Sigmoid colon (tissue), 7 donors: ENCODE results near the gene SLC38A6. TPM values are rescaled to one million over a fixed set of nuclear protein-coding genes. Genes with fewer than 3 reads are reported as not detected.

Experiments
- DNase-seq: peaks from one replicate; pipeline ENCODE4 v3.0.0-alpha.2; 2019
- H3K27ac ChIP-seq, 4 donors: fragments of 200-600 bp; sonication (generic); one replicate each; pipeline ENCODE4 v1.5.1; 2016 to 2019; ENCODE audit warnings: mild to moderate bottlenecking in 1 of 4
- H3K27me3 ChIP-seq, 3 donors: fragments of 200-600 bp; sonication (generic); one replicate each; pipeline ENCODE4 v1.5.1; 2019; ENCODE audit warnings: mild to moderate bottlenecking in 1 of 3
- H3K36me3 ChIP-seq, 4 donors: fragments of 200-600 bp; sonication (generic); one replicate each; pipeline ENCODE4 v1.5.1; 2016 to 2019
- H3K4me1 ChIP-seq, 4 donors: fragments of 200-600 bp; sonication (generic); one replicate each; pipeline ENCODE4 v1.5.1; 2017 to 2019
- H3K4me3 ChIP-seq, 4 donors: fragments of 200-600 bp; sonication (generic); one replicate each; pipeline ENCODE4 v1.5.1; 2017 to 2019; ENCODE audit warnings: mild to moderate bottlenecking in 2 of 4, moderate library complexity in 1 of 4
- H3K9me3 ChIP-seq, 4 donors: fragments of 200-600 bp in 3 of 4; sonication (generic) in 3 of 4; one replicate each; pipeline versions ENCODE4 v1.5.1 to v1.6.1; 2013 to 2019
- CTCF ChIP-seq, 4 experiments: fragments of 450-650 bp in 3 of 4; fragments of 200-600 bp in 1 of 4; IDR thresholded peaks; one replicate each; pipeline ENCODE4 v1.5.1; 2016 to 2019; ENCODE audit warnings: antibody characterized with exemption in 4 of 4, mild to moderate bottlenecking in 3 of 4, moderate library complexity in 2 of 4
- EP300 ChIP-seq, 4 donors: sonication (generic); formaldehyde crosslinking; IDR thresholded peaks; one replicate each; pipeline ENCODE4 v1.6.1; 2017; ENCODE audit warnings: antibody characterized with exemption in 4 of 4
- POLR2A ChIP-seq, 2 donors: fragments of 450-650 bp; IDR thresholded peaks; one replicate each; pipeline ENCODE4 v1.6.1; 2016; ENCODE audit warnings: antibody characterized with exemption in 2 of 2, mild to moderate bottlenecking in 2 of 2, moderate library complexity in 2 of 2
- POLR2AphosphoS5 ChIP-seq, 4 donors: sonication (generic); formaldehyde crosslinking; IDR thresholded peaks; one replicate each; pipeline ENCODE4 v1.6.1; 2017; ENCODE audit warnings: antibody characterized with exemption in 4 of 4
- WGBS, 2 donors: extraction: QIAGEN DNeasy Blood & Tissue Kit; methylation state at CpG; one replicate each; pipeline ENCODE4 v1.1.7; 2013; 5-methylcytosine and 5-hydroxymethylcytosine counted together
- intact Hi-C: fragments of 100-400 bp; cut with DNase I; formaldehyde crosslinking; loops from one replicate; pipeline ENCODE4 v1.15.1; 2023
- polyA plus RNA-seq, 3 donors: library from polyadenylated mRNA; stranded (reverse); fragments of 200-250 nt; gene quantifications; one replicate each; pipeline ENCODE4 v1.2.3, GENCODE V29; 2013
- total RNA-seq, 4 donors: library from RNA; depleted of rRNA; stranded (reverse); fragments of >200 nt; gene quantifications; one replicate each; pipeline ENCODE4 v1.1.0, GENCODE V29; 2016
- donor health status: healthy with polysubstance abuse.
- donor health status: Bipolar disorder and iron deficiency.
- donor health status: healthy.

Gene SLC38A6
- total and polyA plus RNA-seq, 7 donors, result 3.0 to 27.3 (median 11.8) TPM

GRCh38 chr14:60973070-60973469, 8.0 kb upstream of the SLC38A6 start:
- H3K36me3 ChIP-seq, result peaks cover 0 to 10% (median 2%) of the 10 kb centered on the region in 4 donors
- no peak overlapping the region for H3K27ac ChIP-seq
- H3K4me1 ChIP-seq, result peaks cover 0 to 5% (median 5%) of the 10 kb centered on the region in 4 donors
- 97 to 99% methylated on average over 3 of the region's 3 CpGs for WGBS, 2 donors
- H3K4me3 ChIP-seq, result no peak overlapping the region
- TF ChIP-seq EP300 (IDR thresholded peaks at IDR 0.05) (no peak), CTCF (IDR thresholded peaks at IDR 0.05) (no peak), POLR2AphosphoS5 (IDR thresholded peaks at IDR 0.05) (no peak), POLR2A (IDR thresholded peaks at IDR 0.05) (no peak)
- intact Hi-C loops, result no loop called here
- DNase-seq, result no peak
- H3K27me3 ChIP-seq, result no peaks in the 10 kb centered on the region
- H3K9me3 ChIP-seq, result no peaks in the 10 kb centered on the region

GRCh38 chr14:60974090-60974651, 6.9 kb upstream of the SLC38A6 start:
- intact Hi-C loops, result no loop called here
- Histone ChIP-seq H3K4me3 (no peak overlapping the region), H3K27ac (no peak overlapping the region), H3K36me3 (peaks cover 0 to 14% (median 2%) of the 10 kb centered on the region in 4 donors), H3K9me3 (no peaks in the 10 kb centered on the region), H3K4me1 (peaks cover 0 to 15% (median 13%) of the 10 kb centered on the region in 4 donors), H3K27me3 (no peaks in the 10 kb centered on the region)
- TF ChIP-seq POLR2AphosphoS5 (IDR thresholded peaks at IDR 0.05), result no peak
- no peak for TF ChIP-seq POLR2A (IDR thresholded peaks at IDR 0.05)
- no peak for TF ChIP-seq EP300 (IDR thresholded peaks at IDR 0.05)
- TF ChIP-seq CTCF (IDR thresholded peaks at IDR 0.05), result no peak
- no peak for DNase-seq
- 84 to 87% methylated on average over 6 of the region's 6 CpGs for WGBS, 2 donors

GRCh38 chr14:60975551-60975950, 5.5 kb upstream of the SLC38A6 start:
- WGBS, 2 donors, result 53 to 63% methylated on average over 2 of the region's 2 CpGs

GRCh38 chr14:60977847-60978246, 3.2 kb upstream of the SLC38A6 start:
- Histone ChIP-seq H3K9me3 (no peaks in the 10 kb centered on the region), H3K4me1 (peaks cover 0 to 37% (median 27%) of the 10 kb centered on the region in 4 donors), H3K4me3 (no peak overlapping the region), H3K36me3 (peaks cover 0 to 14% (median 2%) of the 10 kb centered on the region in 4 donors), H3K27ac (no peak overlapping the region), H3K27me3 (no peaks in the 10 kb centered on the region)
- TF ChIP-seq POLR2AphosphoS5 (IDR thresholded peaks at IDR 0.05), result no peak
- no peak for TF ChIP-seq CTCF (IDR thresholded peaks at IDR 0.05)
- no peak for TF ChIP-seq POLR2A (IDR thresholded peaks at IDR 0.05)
- TF ChIP-seq EP300 (IDR thresholded peaks at IDR 0.05), result no peak
- intact Hi-C loops, result no loop called here
- 50 to 66% methylated on average over 2 of the region's 2 CpGs for WGBS, 2 donors
- no peak for DNase-seq

More at GRCh38 chr14:60975551-60975950, 5.5 kb upstream of the SLC38A6 start:
- H3K4me3 ChIP-seq, result no peak overlapping the region
- no peak for TF ChIP-seq EP300 (IDR thresholded peaks at IDR 0.05)
- no peak for TF ChIP-seq CTCF (IDR thresholded peaks at IDR 0.05)
- TF ChIP-seq POLR2A (IDR thresholded peaks at IDR 0.05), result no peak
- TF ChIP-seq POLR2AphosphoS5 (IDR thresholded peaks at IDR 0.05), result no peak
- no peak overlapping the region for H3K27ac ChIP-seq
- DNase-seq, result no peak
- H3K36me3 ChIP-seq, result peaks cover 0 to 14% (median 2%) of the 10 kb centered on the region in 4 donors
- intact Hi-C loops, result no loop called here
- H3K27me3 ChIP-seq, result no peaks in the 10 kb centered on the region
- no peaks in the 10 kb centered on the region for H3K9me3 ChIP-seq
- H3K4me1 ChIP-seq, result peaks cover 0 to 24% (median 21%) of the 10 kb centered on the region in 4 donors
